ENCODE data around the gene BBS9.

DNA sequence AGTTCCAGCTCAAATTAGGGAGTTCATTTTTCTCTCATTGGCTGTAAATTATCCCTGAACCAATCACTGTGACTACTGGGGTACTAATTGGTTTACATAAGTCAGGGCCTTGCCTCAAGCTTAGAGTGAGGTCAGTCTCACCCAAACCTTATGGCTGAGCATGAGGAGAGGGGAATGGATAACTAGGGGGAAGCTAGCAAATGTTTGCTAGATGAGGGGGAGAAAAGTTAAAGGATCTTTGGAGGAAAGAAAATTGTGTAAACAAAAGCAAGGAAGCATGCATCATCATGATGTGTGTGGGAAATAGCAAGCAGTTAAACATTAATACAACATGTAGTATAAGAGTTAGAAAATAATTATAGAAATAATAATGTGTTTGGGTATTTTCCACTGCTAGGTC lies 121.9 kb downstream of the BBS9 start:
- TF ChIP-seq POLR2AphosphoS5 (IDR thresholded peaks at IDR 0.05) (no peak), EP300 (IDR thresholded peaks at IDR 0.05; ENCODE audit: low read depth) (no peak)
